ENCODE measurements around the gene DCAF15. TPM values are rescaled to one million over a fixed set of nuclear protein-coding genes. Genes with fewer than 3 reads are reported as not detected.

Gene DCAF15
- total RNA-seq, 1 donor from 2014 or later = 57.8 TPM

- H3K4me3 Mint-ChIP-seq = no peak overlapping the region
- DNase-seq (ENCODE audit: low spot score) = no peak
- intact Hi-C loops (cut with micrococcal nuclease) = no loop called here
- peaks cover 19% of the 10 kb centered on the region for H3K36me3 Mint-ChIP-seq (ENCODE audit: low read depth)
- H3K4me1 Mint-ChIP-seq (ENCODE audit: low read depth) = peaks cover 11% of the 10 kb centered on the region
- no peak overlapping the region for H3K27ac Mint-ChIP-seq
- H3K9me3 Mint-ChIP-seq = no peaks in the 10 kb centered on the region
- no peaks in the 10 kb centered on the region for H3K27me3 Mint-ChIP-seq (ENCODE audit: insufficient read depth)
Observed at GRCh38 chr19:13957051-13957450, 4.7 kb downstream of the DCAF15 start.

DNA sequence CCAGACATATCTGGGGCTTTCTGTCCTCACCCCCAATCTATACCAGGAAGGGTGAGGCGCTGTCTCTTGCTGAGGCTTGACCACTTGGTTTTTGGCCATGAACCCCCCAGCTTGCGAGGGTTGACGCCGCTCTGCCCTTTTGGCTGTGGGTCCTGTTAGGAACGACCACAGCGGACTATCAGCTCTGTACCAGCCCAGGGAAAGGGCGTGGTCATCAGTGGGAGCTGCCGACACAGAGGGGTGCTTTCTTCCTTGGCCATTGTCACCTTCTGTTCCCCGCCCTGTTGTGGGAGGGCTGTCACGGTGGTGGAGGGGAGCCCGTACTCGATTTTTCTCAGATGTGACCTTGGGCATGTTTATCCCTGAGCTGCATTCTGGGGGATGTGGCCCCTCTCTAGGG is 5.7 kb downstream of the DCAF15 start:
- Mint-ChIP-seq H3K27ac (no peak overlapping the region), H3K4me1 (ENCODE audit: low read depth) (peaks cover 10% of the 10 kb centered on the region), H3K36me3 (ENCODE audit: low read depth) (peaks cover 19% of the 10 kb centered on the region)

DNA sequence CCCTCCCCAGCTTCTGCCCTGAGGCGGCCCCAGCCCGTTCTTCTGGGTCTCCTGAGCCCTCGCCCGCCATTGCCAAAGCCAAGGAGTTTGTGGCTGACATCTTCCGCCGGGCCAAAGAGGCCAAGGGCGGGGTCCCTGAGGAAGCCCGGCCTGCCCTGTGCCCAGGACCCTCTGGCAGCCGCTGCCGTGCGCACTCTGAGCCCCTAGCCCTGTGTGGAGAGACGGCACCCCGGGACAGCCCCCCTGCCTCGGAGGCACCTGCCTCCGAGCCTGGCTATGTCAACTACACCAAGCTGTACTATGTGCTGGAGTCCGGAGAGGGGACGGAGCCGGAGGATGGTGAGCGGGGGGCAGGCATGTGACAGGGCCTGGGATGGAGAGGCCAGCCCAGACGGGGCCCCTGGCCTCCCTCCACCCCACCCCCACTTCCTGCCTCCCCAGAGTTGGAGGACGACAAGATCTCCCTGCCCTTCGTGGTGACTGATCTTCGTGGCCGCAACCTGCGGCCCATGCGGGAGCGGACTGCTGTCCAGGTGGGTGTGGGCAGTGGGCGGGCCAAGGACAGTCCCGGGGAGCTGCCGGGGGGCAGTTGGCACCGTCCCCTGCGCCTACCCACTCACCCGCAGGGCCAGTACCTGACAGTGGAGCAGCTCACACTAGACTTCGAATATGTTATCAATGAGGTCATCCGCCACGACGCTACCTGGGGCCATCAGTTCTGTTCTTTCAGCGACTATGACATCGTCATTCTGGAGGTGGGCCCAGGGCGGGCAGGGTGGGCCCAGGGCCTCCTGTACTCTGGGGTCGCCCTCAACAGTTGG is 7.0 kb downstream of the DCAF15 start:
- Mint-ChIP-seq H3K4me3 (no peak overlapping the region), H3K27me3 (ENCODE audit: insufficient read depth) (no peaks in the 10 kb centered on the region), H3K36me3 (ENCODE audit: low read depth) (peaks cover 17% of the 10 kb centered on the region), H3K4me1 (ENCODE audit: low read depth) (no peaks in the 10 kb centered on the region), H3K27ac (no peak overlapping the region), H3K9me3 (no peaks in the 10 kb centered on the region)
- no peak for DNase-seq (ENCODE audit: low spot score)
- intact Hi-C loops (cut with micrococcal nuclease) = no loop called here

More for the DNA sequence above, 5.7 kb downstream of the DCAF15 start:
- H3K27me3 Mint-ChIP-seq (ENCODE audit: insufficient read depth) = no peaks in the 10 kb centered on the region
- H3K9me3 Mint-ChIP-seq = no peaks in the 10 kb centered on the region
- intact Hi-C loops (cut with micrococcal nuclease) = no loop called here
- no peak for DNase-seq (ENCODE audit: low spot score)
- H3K4me3 Mint-ChIP-seq = no peak overlapping the region

DNA sequence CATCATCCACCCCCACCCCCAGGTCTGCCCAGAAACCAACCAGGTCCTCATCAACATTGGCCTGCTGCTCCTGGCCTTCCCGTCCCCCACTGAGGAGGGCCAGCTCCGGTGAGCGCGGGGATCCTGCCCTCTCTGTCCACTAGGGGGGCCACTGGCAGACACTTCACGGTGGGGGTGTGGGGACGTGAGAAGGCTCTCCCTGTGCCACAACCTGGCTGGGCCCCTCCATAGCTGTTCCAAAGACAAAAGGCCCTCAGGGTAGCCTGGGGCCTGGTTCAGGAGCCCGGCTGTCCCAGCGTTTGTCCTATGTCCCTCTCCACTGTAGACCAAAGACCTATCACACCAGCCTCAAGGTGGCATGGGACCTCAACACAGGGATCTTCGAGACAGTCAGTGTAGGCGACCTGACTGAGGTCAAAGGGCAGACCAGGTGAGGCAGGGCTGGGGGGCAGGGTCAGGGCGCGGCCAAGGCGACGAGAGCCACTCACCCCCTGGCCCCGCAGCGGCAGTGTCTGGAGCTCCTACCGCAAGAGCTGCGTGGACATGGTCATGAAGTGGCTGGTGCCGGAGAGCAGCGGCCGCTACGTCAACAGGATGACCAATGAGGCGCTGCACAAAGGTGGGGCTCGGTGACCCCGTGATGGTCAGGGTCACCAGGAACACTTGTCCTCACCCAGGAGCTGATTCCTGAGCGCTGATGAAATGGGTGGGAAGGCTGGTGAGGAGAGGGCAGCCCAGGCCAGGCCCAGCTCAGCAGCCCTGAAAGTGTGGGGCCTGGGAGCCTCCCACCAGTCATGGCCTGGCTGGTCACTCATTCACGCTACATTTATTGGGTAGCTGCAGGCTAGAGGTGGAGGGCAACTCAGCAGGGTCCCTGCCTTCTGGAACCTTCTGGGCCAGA is 7.9 kb downstream of the DCAF15 start:
- no peaks in the 10 kb centered on the region for H3K9me3 Mint-ChIP-seq
- no peak for DNase-seq (ENCODE audit: low spot score)
- intact Hi-C loops (cut with micrococcal nuclease) = no loop called here
- no peaks in the 10 kb centered on the region for H3K4me1 Mint-ChIP-seq (ENCODE audit: low read depth)
- no peak overlapping the region for H3K27ac Mint-ChIP-seq
- no peak overlapping the region for H3K4me3 Mint-ChIP-seq
- peaks cover 16% of the 10 kb centered on the region for H3K36me3 Mint-ChIP-seq (ENCODE audit: low read depth)
- no peaks in the 10 kb centered on the region for H3K27me3 Mint-ChIP-seq (ENCODE audit: insufficient read depth)

- H3K9me3 Mint-ChIP-seq = no peaks in the 10 kb centered on the region
- H3K36me3 Mint-ChIP-seq (ENCODE audit: low read depth) = peaks cover 16% of the 10 kb centered on the region
- intact Hi-C loops (cut with micrococcal nuclease) = no loop called here
- no peaks in the 10 kb centered on the region for H3K27me3 Mint-ChIP-seq (ENCODE audit: insufficient read depth)
- H3K4me3 Mint-ChIP-seq = no peak overlapping the region
- H3K27ac Mint-ChIP-seq = peak overlapping the region; percentile 63
- DNase-seq (ENCODE audit: low spot score) = no peak
- no peaks in the 10 kb centered on the region for H3K4me1 Mint-ChIP-seq (ENCODE audit: low read depth)
Observed at GRCh38 chr19:13960863-13961784, 8.8 kb downstream of the DCAF15 start.

DNA sequence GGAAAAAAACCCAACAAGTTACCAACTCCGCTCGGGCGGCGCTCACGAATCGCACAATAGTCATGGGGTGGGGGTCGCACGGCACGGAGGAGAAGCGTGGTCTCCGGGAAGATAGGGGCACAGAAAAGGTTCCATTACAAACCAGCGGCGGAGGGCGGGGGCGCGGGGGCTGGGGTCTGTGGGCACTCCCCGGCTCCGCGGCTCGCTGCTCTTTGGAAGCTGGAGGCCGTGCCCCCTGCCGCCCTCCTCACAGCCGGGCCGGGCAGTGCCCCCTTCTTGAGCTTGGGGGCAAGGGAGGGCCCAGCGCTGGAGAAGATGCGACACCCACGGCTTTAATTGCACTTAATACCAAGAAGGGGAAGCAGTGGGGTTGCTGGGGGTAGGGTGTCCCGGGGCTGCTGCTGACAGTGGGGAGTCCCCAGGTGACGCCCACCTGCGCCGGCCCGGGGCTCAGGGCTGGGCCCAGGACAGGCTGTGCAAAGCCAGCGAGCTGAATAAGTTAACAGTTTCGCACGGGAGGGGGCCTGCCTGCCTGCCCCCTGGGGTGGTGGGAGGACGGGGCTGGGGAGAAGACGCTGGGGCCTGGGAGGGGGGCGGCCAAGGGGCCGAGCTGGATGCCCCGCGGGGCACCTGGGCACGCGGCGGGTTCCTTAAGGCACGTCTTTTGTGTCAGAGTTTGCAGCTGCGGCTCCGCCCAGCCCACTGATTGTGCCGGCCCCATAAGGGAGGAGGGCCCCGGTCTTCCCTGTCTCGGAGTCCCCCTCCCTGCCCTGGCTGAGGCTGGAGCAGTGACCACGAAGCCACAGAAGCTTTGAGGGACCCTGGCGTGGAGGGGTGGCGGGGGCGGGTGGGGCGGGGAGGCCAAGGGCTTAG is 9.8 kb downstream of the DCAF15 start:
- H3K9me3 Mint-ChIP-seq = no peaks in the 10 kb centered on the region
- no peak overlapping the region for H3K27ac Mint-ChIP-seq
- DNase-seq (ENCODE audit: low spot score) = no peak
- H3K36me3 Mint-ChIP-seq (ENCODE audit: low read depth) = peaks cover 12% of the 10 kb centered on the region
- H3K4me1 Mint-ChIP-seq (ENCODE audit: low read depth) = no peaks in the 10 kb centered on the region
- H3K4me3 Mint-ChIP-seq = no peak overlapping the region
- H3K27me3 Mint-ChIP-seq (ENCODE audit: insufficient read depth) = no peaks in the 10 kb centered on the region
- intact Hi-C loops (cut with micrococcal nuclease) = no loop called here

DNA sequence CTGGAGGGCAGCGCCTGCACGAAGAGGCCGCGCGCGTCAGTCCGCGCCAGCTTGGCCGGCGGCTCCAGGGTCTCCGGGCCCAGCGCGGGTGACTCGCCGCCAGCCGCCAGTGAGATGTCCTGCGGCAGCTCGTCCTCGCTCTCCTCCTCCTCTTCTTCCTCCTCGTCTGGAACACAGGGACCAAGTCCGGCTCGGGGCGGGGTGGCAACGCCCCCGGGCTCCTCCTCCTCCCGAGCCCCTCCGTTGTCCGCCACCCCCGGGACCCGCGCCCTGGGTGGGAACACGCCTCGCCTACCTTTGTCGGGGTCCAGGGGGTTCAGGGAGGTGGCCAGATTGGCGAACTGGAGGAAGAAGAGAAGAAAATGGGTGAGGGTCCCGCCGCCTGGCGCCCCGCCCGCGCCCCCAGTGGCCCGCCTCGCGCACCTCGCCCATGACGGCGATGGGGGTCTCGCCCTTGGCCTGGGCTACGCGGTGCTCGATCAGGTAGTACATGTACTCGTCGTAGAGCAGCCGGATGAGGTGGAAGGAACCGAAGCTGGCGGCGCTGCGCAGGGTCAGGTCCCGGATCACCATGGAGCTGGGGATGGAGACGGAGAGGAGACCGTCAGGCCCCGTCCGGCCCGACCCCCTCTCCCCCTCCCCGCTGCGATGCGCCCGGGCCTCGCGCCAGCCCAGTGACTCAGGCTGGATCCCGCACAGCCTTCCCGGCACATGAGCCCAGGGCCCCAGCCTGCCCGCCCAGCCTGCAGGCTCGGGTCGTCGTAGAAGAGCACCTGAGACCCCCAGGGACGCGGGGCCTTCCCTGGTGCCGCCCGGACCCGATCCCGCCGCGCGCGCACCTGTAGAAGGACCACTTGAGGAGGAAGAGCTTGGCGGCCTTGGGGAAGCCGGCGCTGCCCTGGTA is 10.6 kb downstream of the DCAF15 start:
- Mint-ChIP-seq H3K4me1 (ENCODE audit: low read depth) (no peaks in the 10 kb centered on the region), H3K36me3 (ENCODE audit: low read depth) (peaks cover 12% of the 10 kb centered on the region), H3K27ac (no peak overlapping the region)

DNA sequence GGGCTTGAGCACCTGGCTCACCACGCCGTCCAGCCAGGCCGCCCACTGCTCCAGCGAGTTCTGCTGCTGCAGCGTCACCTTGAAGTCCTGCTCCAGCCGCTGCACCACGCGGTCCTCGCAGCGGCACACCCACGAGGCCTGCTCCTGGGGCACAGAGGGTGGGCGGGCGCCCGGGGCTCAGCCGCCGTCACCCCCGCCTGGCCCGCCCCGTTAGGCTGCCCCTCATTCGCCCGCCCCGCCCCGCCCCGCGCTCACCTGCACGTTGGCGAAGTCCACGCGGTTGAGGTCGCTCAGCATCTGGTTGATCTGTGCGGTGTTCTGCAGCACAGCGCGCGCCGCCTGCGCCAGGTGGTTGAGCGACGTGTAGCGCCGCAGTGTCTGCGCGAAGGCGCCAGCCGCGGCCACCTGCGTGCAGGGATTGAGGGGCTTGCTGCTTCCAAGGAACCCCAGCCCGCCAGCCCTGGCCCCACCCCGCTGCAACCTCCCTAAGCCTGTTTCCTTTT is 11.3 kb downstream of the DCAF15 start:
- H3K9me3 Mint-ChIP-seq = no peaks in the 10 kb centered on the region
- no peak overlapping the region for H3K4me3 Mint-ChIP-seq
- H3K36me3 Mint-ChIP-seq (ENCODE audit: low read depth) = peaks cover 12% of the 10 kb centered on the region
- H3K27me3 Mint-ChIP-seq (ENCODE audit: insufficient read depth) = no peaks in the 10 kb centered on the region
- DNase-seq (ENCODE audit: low spot score) = no peak
- intact Hi-C loops (cut with micrococcal nuclease) = no loop called here
- H3K4me1 Mint-ChIP-seq (ENCODE audit: low read depth) = no peaks in the 10 kb centered on the region
- H3K27ac Mint-ChIP-seq = no peak overlapping the region

More for the DNA sequence above, 10.6 kb downstream of the DCAF15 start:
- no peaks in the 10 kb centered on the region for H3K27me3 Mint-ChIP-seq (ENCODE audit: insufficient read depth)
- no peak overlapping the region for H3K4me3 Mint-ChIP-seq
- H3K9me3 Mint-ChIP-seq = no peaks in the 10 kb centered on the region
- no peak for DNase-seq (ENCODE audit: low spot score)
- intact Hi-C loops (cut with micrococcal nuclease) = no loop called here

- Mint-ChIP-seq H3K4me3 (no peak overlapping the region), H3K36me3 (ENCODE audit: low read depth) (peaks cover 16% of the 10 kb centered on the region), H3K27me3 (ENCODE audit: insufficient read depth) (no peaks in the 10 kb centered on the region), H3K27ac (no peak overlapping the region), H3K9me3 (no peaks in the 10 kb centered on the region), H3K4me1 (ENCODE audit: low read depth) (no peaks in the 10 kb centered on the region)
- no peak for DNase-seq (ENCODE audit: low spot score)
- intact Hi-C loops (cut with micrococcal nuclease) = loop anchor here (5.0 kb wide), 1 partner anchor 83 kb away; no protein-coding TSS in a partner anchor
Observed at GRCh38 chr19:13964776-13965175, 12.5 kb downstream of the DCAF15 start.

- Mint-ChIP-seq H3K9me3 (no peaks in the 10 kb centered on the region), H3K4me1 (ENCODE audit: low read depth) (no peaks in the 10 kb centered on the region), H3K4me3 (no peak overlapping the region), H3K27me3 (ENCODE audit: insufficient read depth) (no peaks in the 10 kb centered on the region), H3K27ac (no peak overlapping the region), H3K36me3 (ENCODE audit: low read depth) (peaks cover 15% of the 10 kb centered on the region)
- intact Hi-C loops (cut with micrococcal nuclease) = loop anchor here (5.0 kb wide), 1 partner anchor 82 kb away; no protein-coding TSS in a partner anchor
- DNase-seq (ENCODE audit: low spot score) = no peak
Observed at GRCh38 chr19:13965377-13965896, 13.1 kb downstream of the DCAF15 start.

Data from activated T-helper 1 cell treated with anti-CD3 and anti-CD28 coated beads, Interleukin-12 subunit alpha, Interleukin-12 subunit beta, Interleukin-2, Interleukin-4 antibody, amounts not matched to agents 30 ng/mL and 10 ng/mL and 1 ng/mL, durations not matched to agents 14 hours and 24 hours and 36 hours (primary cell).